IMR-90 (cell line): ENCODE data around the gene CCNYL1. TPM values are rescaled to one million over a fixed set of nuclear protein-coding genes. Genes with fewer than 3 reads are reported as not detected.

Experiments used
- ATAC-seq: fragments of 200-7000 bp; cut with Tn5 transposase; 2 replicates; pipeline ENCODE4 v1.9.1; 2020; ENCODE audit warnings: low read depth, mild to moderate bottlenecking, moderate library complexity
- BruUV-seq: library from RNA; stranded (reverse); fragments of 400-500 nt; replicated peaks from 2 replicates; lab custom pipeline; 2021; lab: Mats Ljungman, UMichigan
- CTCF ChIA-PET: fragments of 300-600 bp; formaldehyde crosslinking; extraction: SDS; loops from one replicate; lab custom pipeline; 2021; ENCODE audit warnings: antibody characterized with exemption; lab: Yijun Ruan, JAX
- POLR2A ChIA-PET: fragments of 300-600 bp; sonication (Branson Sonifier 250); formaldehyde crosslinking; loops from one replicate; lab custom pipeline; 2022; ENCODE audit warnings: antibody characterized with exemption; ENCODE audit not compliant: unreplicated experiment; lab: Charles Lee
- DNase-seq: peaks from one replicate; pipeline ENCODE4 v3.0.0; 2013
- H2AFZ ChIP-seq: replicated peaks from 2 replicates; pipeline ENCODE3; 2013; ENCODE audit warnings: low read length, mild to moderate bottlenecking; ENCODE audit not compliant: poor library complexity
- H2AK5ac ChIP-seq: 2 replicates; pipeline ENCODE4 v1.6.1; 2013; ENCODE audit warnings: low read depth, low read length, inconsistent platforms
- H2AK9ac ChIP-seq: replicated peaks from 2 replicates; pipeline ENCODE3; 2013; ENCODE audit warnings: mild to moderate bottlenecking, low read depth, low read length, moderate library complexity; ENCODE audit not compliant: poor library complexity
- H2BK120ac ChIP-seq: 2 replicates; pipeline ENCODE4 v1.6.1; 2013; ENCODE audit warnings: low read depth, low read length, inconsistent platforms
- H2BK15ac ChIP-seq: 3 replicates; pipeline ENCODE4 v1.6.1; 2013; ENCODE audit warnings: low read depth, low read length, inconsistent platforms
- H2BK20ac ChIP-seq: 2 replicates; pipeline ENCODE4 v1.6.1; 2013; ENCODE audit warnings: low read depth, mild to moderate bottlenecking, inconsistent platforms, low read length, moderate library complexity
- H2BK5ac ChIP-seq: 2 replicates; pipeline ENCODE4 v1.6.1; 2013; ENCODE audit warnings: mild to moderate bottlenecking, low read depth, low read length, inconsistent platforms; ENCODE audit not compliant: poor library complexity, severe bottlenecking
- H3K14ac ChIP-seq: replicated peaks from 2 replicates; pipeline ENCODE4 v1.6.1; 2013; ENCODE audit warnings: low read depth, low read length, inconsistent platforms
- H3K18ac ChIP-seq: 2 replicates; pipeline ENCODE4 v1.6.1; 2013; ENCODE audit warnings: low read depth, low read length, control low read depth
- H3K23ac ChIP-seq: 2 replicates; pipeline ENCODE4 v1.6.1; 2013; ENCODE audit warnings: low read depth, low read length, inconsistent platforms
- H3K27ac ChIP-seq: 2 replicates; pipeline ENCODE4 v1.5.1; 2013; ENCODE audit warnings: mild to moderate bottlenecking, control low read depth, low read length; ENCODE audit not compliant: insufficient read depth
- H3K27me3 ChIP-seq: 2 replicates; pipeline ENCODE4 v1.6.1; 2013; ENCODE audit warnings: low read length; ENCODE audit not compliant: control insufficient read depth, insufficient read depth
- H3K36me3 ChIP-seq: 2 replicates; pipeline ENCODE4 v1.6.1; 2013; ENCODE audit warnings: low read length, mixed read lengths; ENCODE audit not compliant: control insufficient read depth, insufficient read depth
- H3K4ac ChIP-seq: 2 replicates; pipeline ENCODE4 v1.6.1; 2013; ENCODE audit warnings: low read depth, low read length, inconsistent platforms
- H3K4me1 ChIP-seq: 2 replicates; pipeline ENCODE4 v1.6.1; 2013; ENCODE audit warnings: low read length, mixed read lengths; ENCODE audit not compliant: control insufficient read depth, insufficient read depth
- H3K4me2 ChIP-seq: 2 replicates; pipeline ENCODE4 v1.6.1; 2013; ENCODE audit warnings: low read depth, mild to moderate bottlenecking, control low read depth, low read length, moderate library complexity
- H3K4me3 ChIP-seq: 2 replicates; pipeline ENCODE4 v1.5.1; 2013; ENCODE audit warnings: low read depth, mild to moderate bottlenecking, control low read depth, low read length, moderate library complexity; ENCODE audit not compliant: insufficient read depth
- H3K56ac ChIP-seq: 2 replicates; pipeline ENCODE4 v1.6.1; 2013; ENCODE audit warnings: low read length, inconsistent platforms; ENCODE audit not compliant: insufficient read depth; ENCODE audit errors: extremely low read depth
- H3K79me1 ChIP-seq, 2 experiments: 2 replicates each; pipeline ENCODE4 v1.6.1; 2013; ENCODE audit warnings: low read length in 2 of 2, inconsistent platforms in 1 of 2, low read depth in 1 of 2
- H3K9ac ChIP-seq: 2 replicates; pipeline ENCODE4 v1.6.1; 2013; ENCODE audit warnings: low read depth, low read length, control low read depth
- H3K9me1 ChIP-seq: 2 replicates; pipeline ENCODE4 v1.6.1; 2013; ENCODE audit warnings: low read length, inconsistent platforms; ENCODE audit not compliant: insufficient read depth
- H3K9me3 ChIP-seq: 2 replicates; pipeline ENCODE4 v1.6.1; 2013; ENCODE audit warnings: low read length; ENCODE audit not compliant: control insufficient read depth, insufficient read depth
- H4K20me1 ChIP-seq: 2 replicates; pipeline ENCODE4 v1.6.1; 2013; ENCODE audit warnings: low read length, inconsistent platforms; ENCODE audit not compliant: insufficient read depth
- H4K5ac ChIP-seq: 2 replicates; pipeline ENCODE4 v1.6.1; 2013; ENCODE audit warnings: mild to moderate bottlenecking, low read depth, low read length, control low read depth
- H4K8ac ChIP-seq, 2 experiments: 2 replicates each; pipeline ENCODE4 v1.6.1; 2013; ENCODE audit warnings: low read depth in 2 of 2, low read length in 2 of 2, control low read depth in 1 of 2, inconsistent platforms in 1 of 2
- H4K91ac ChIP-seq: 2 replicates; pipeline ENCODE4 v1.6.1; 2013; ENCODE audit warnings: low read depth, low read length, inconsistent platforms; ENCODE audit not compliant: insufficient read depth
- POLR2A ChIP-seq: IDR thresholded peaks from 2 replicates; pipeline ENCODE4 v1.6.1; 2012; ENCODE audit warnings: mild to moderate bottlenecking, low read depth, low read length
- SMC3 ChIP-seq: fragments of 150-350 bp; IDR thresholded peaks from 2 replicates; pipeline ENCODE4 v1.6.1; 2016; ENCODE audit warnings: low read depth, mild to moderate bottlenecking, antibody characterized with exemption, low read length, moderate library complexity
- WGBS, 2 experiments: methylation state at CpG; one replicate each; pipeline versions ENCODE4 v1.1.5 to v1.1.7; 2013; ENCODE audit warnings: missing lambda C conversion rate in 2 of 2; ENCODE audit not compliant: insufficient read length in 1 of 2; ENCODE audit errors: extremely low coverage in 2 of 2; 5-methylcytosine and 5-hydroxymethylcytosine counted together
- dilution Hi-C: fragments of 300-500 bp; cut with HindIII; formaldehyde crosslinking; loops from one replicate; pipeline ENCODE4 v1.14.3; 2018; ENCODE audit warnings: low sequenced_read_pairs; ENCODE audit not compliant: unreplicated experiment
- in situ Hi-C: fragments of 300-500 bp; cut with MboI; formaldehyde crosslinking; loops from 3 replicates; pipeline ENCODE4 v1.14.3; 2019; ENCODE audit warnings: low sequenced_read_pairs, inconsistent platforms, mixed read lengths
- intact Hi-C: fragments of 100-400 bp; cut with micrococcal nuclease; formaldehyde crosslinking; loops from 2 replicates; pipeline ENCODE4 v1.10.0; 2022
- polyA plus RNA-seq, 3 experiments: library from polyadenylated mRNA; depleted of rRNA; stranded (reverse); fragments of >200 nt; gene quantifications; 2 replicates each; pipeline ENCODE4 v1.2.3, GENCODE V29; 2012; ENCODE audit warnings: low replicate concordance in 1 of 3
- total RNA-seq: library from RNA; depleted of rRNA; stranded (reverse); fragments of >200 nt; gene quantifications from 2 replicates; pipeline ENCODE4 v1.2.3, GENCODE V29; 2012

The CCNYL1 gene
- total and polyA plus RNA-seq, 2 of the 4 experiments (the other 2 are of a cell fraction) = 5.4 to 7.3 TPM

DNA sequence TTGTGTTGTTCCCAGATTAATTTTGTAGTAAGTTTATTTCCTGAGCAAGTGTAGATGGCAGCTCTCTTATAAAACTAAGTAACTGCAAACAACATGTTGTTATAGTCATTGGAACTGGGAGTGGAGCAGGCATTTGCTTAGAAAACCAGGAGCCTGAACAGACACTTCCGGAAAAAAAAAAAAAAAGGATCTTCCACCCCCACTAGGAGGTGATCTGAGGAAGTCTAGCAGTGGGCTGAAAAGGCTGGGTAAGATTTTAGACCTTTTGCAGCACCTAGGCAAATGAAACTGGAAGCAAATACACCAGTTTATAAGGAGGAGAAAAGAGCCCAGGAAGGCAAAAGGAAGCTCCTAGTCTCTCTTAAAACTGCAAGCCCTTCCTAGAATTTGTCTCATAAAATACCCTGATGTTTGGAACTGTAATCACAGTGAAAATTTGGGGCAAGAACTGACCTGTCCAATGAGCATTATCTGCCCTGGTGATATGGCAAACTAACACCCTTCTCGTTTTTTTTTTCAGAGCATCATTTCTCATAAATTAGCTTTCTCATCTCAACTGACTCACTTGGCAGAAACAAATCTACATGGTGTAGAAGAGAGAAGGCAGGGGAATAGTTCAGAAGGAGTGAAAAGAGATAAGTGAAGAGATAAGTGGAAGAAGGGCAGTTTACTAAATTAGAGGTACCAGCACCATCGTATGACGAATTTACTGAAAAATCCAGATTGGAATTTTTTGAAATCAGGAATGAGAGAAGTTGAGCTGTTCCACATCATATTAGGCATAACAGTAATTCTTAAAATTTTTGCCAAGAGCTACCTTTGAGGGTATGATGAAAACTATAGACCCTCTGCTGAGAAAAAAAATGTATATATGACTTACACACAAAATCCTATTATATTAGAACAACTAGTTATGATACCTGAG is 4.2 kb upstream of the CCNYL1 start (continued):
- no peak for TF ChIP-seq POLR2A
- TF ChIP-seq SMC3 = no peak

- H3K36me3 ChIP-seq = no peaks in the 10 kb centered on the region
- peak overlapping the region; percentile 67 for H2BK5ac ChIP-seq
- peak overlapping the region; percentile 87 for H3K4me3 ChIP-seq
- no peak overlapping the region for H3K18ac ChIP-seq
- no peaks in the 10 kb centered on the region for H3K9me3 ChIP-seq
- ATAC-seq = peak; percentile 28
- H2AFZ ChIP-seq = peak overlapping the region; percentile 93
- no peaks in the 10 kb centered on the region; the same call in 1 of the 2 replicates for H3K9me1 ChIP-seq
- CTCF ChIA-PET = interaction anchor here (0.6 to 1.0 kb wide), 3 partner anchors 15 to 37 kb away, joined by 3 to 4 read pairs (median 3); no protein-coding TSS in a partner anchor
- H3K14ac ChIP-seq = peak overlapping the region; percentile 74
- no peaks in the 10 kb centered on the region for H3K27me3 ChIP-seq
- peaks cover 7 to 33% of the 10 kb centered on the region in 2 experiments; a peak in 3 of 4 replicates for H3K79me1 ChIP-seq
- 0% methylated on average over 25 of the region's 67 CpGs; no CpG with 5 or more reads in 1 of the 2 experiments for WGBS, 2 experiments
- BruUV-seq = no TSS peak
- peak overlapping the region; percentile 33 for H2AK5ac ChIP-seq
- peak overlapping the region; percentile 35 for H3K56ac ChIP-seq
- H4K20me1 ChIP-seq = no peaks in the 10 kb centered on the region; the same call in 1 of the 2 replicates
- peak overlapping the region; percentile 99 for H3K4me2 ChIP-seq
- peak overlapping the region in 1 of 2 experiments; percentile 30; a peak in 1 of 4 replicates for H4K8ac ChIP-seq
- intact Hi-C loops (loop anchor here (2.0 to 5.0 kb wide), 4 partner anchors 35 to 220 kb away; partner anchors contain the start of gene METTL21A), in situ Hi-C loops (loop anchor here (25.0 kb wide), 1 partner anchor 550 kb away; the partner anchor contains the start of gene KLF7), dilution Hi-C loops (no loop called here)
- H3K27ac ChIP-seq = peak overlapping the region; percentile 75
- peak overlapping the region; percentile 72 for H3K9ac ChIP-seq
- H2BK15ac ChIP-seq = no peak overlapping the region
- DNase-seq = peak; percentile 33
- POLR2A ChIA-PET = no interaction called here
- no peaks in the 10 kb centered on the region for H3K4me1 ChIP-seq
- H2BK20ac ChIP-seq = no peak overlapping the region
- peak overlapping the region; percentile 67 for H3K23ac ChIP-seq
- peak overlapping the region; percentile 74 for H2AK9ac ChIP-seq
- peak overlapping the region; percentile 32; the same call in 1 of the 2 replicates for H2BK120ac ChIP-seq
- no peak overlapping the region for H4K5ac ChIP-seq
- H3K4ac ChIP-seq = peak overlapping the region; percentile 62
- no peak overlapping the region; the same call in 1 of the 2 replicates for H4K91ac ChIP-seq
- TF ChIP-seq SMC3 = no peak
These were observed 500 bp downstream of the CCNYL1 start for GRCh38 chr2:207711750-207712530.
